Measurements from ENCODE around the gene TCF7L2.

Gene TCF7L2

GRCh38 chr10:113006656-113007342, 56.8 kb downstream of the TCF7L2 start:
- peaks cover 22% of the 10 kb centered on the region for H3K4me1 Mint-ChIP-seq
- CTCF ChIA-PET: no interaction called here
- no peak for DNase-seq
- peaks cover 88% of the 10 kb centered on the region for H3K27me3 Mint-ChIP-seq
- no peaks in the 10 kb centered on the region for H3K9me3 Mint-ChIP-seq
- H3K36me3 Mint-ChIP-seq: no peaks in the 10 kb centered on the region
- H3K27ac Mint-ChIP-seq: no peak overlapping the region
- H3K4me3 Mint-ChIP-seq: no peak overlapping the region

GRCh38 chr10:113007343-113007771, 57.3 kb downstream of the TCF7L2 start:
- Mint-ChIP-seq H3K4me3 (peak overlapping the region; percentile 11), H3K4me1 (peaks cover 22% of the 10 kb centered on the region), H3K9me3 (no peaks in the 10 kb centered on the region), H3K36me3 (no peaks in the 10 kb centered on the region), H3K27me3 (peaks cover 86% of the 10 kb centered on the region), H3K27ac (no peak overlapping the region)
- CTCF ChIA-PET: no interaction called here
- DNase-seq: peak; percentile 63

GRCh38 chr10:113007821-113008220, 57.8 kb downstream of the TCF7L2 start:
- Mint-ChIP-seq H3K9me3 (no peaks in the 10 kb centered on the region), H3K36me3 (no peaks in the 10 kb centered on the region), H3K4me3 (peak overlapping the region; percentile 24), H3K27ac (peak overlapping the region; percentile 2), H3K27me3 (peaks cover 88% of the 10 kb centered on the region), H3K4me1 (peaks cover 22% of the 10 kb centered on the region)
- CTCF ChIA-PET: no interaction called here
- peak; percentile 29 for DNase-seq

- Mint-ChIP-seq H3K4me3 (no peak overlapping the region), H3K9me3 (no peaks in the 10 kb centered on the region), H3K27me3 (peaks cover 84% of the 10 kb centered on the region), H3K27ac (no peak overlapping the region), H3K36me3 (no peaks in the 10 kb centered on the region), H3K4me1 (peaks cover 16% of the 10 kb centered on the region)
- DNase-seq: no peak
- CTCF ChIA-PET: no interaction called here
Observed at GRCh38 chr10:113011592-113012374, 61.7 kb downstream of the TCF7L2 start.

- no peak overlapping the region for H3K27ac Mint-ChIP-seq
- H3K4me1 Mint-ChIP-seq: no peaks in the 10 kb centered on the region
- H3K36me3 Mint-ChIP-seq: no peaks in the 10 kb centered on the region
- H3K27me3 Mint-ChIP-seq: peaks cover 69% of the 10 kb centered on the region
- no peaks in the 10 kb centered on the region for H3K9me3 Mint-ChIP-seq
- no peak overlapping the region for H3K4me3 Mint-ChIP-seq
- CTCF ChIA-PET: no interaction called here
- DNase-seq: no peak
Observed at GRCh38 chr10:113015201-113015600, 65.2 kb downstream of the TCF7L2 start.

GRCh38 chr10:113017376-113017775, 67.3 kb downstream of the TCF7L2 start:
- no peak for DNase-seq

GRCh38 chr10:113018034-113018433, 68.0 kb downstream of the TCF7L2 start:
- DNase-seq: no peak
- H3K36me3 Mint-ChIP-seq: no peaks in the 10 kb centered on the region
- no peaks in the 10 kb centered on the region for H3K9me3 Mint-ChIP-seq
- H3K27ac Mint-ChIP-seq: no peak overlapping the region
- peaks cover 60% of the 10 kb centered on the region for H3K27me3 Mint-ChIP-seq
- CTCF ChIA-PET: no interaction called here
- no peaks in the 10 kb centered on the region for H3K4me1 Mint-ChIP-seq
- H3K4me3 Mint-ChIP-seq: no peak overlapping the region

More at GRCh38 chr10:113017376-113017775, 67.3 kb downstream of the TCF7L2 start:
- Mint-ChIP-seq H3K27me3 (peaks cover 64% of the 10 kb centered on the region), H3K36me3 (no peaks in the 10 kb centered on the region), H3K9me3 (no peaks in the 10 kb centered on the region), H3K4me1 (no peaks in the 10 kb centered on the region), H3K27ac (no peak overlapping the region), H3K4me3 (no peak overlapping the region)
- CTCF ChIA-PET: no interaction called here

- H3K36me3 Mint-ChIP-seq: no peaks in the 10 kb centered on the region
- H3K4me3 Mint-ChIP-seq: no peak overlapping the region
- H3K9me3 Mint-ChIP-seq: no peaks in the 10 kb centered on the region
- H3K27ac Mint-ChIP-seq: no peak overlapping the region
- peaks cover 52% of the 10 kb centered on the region for H3K27me3 Mint-ChIP-seq
- DNase-seq: no peak
- CTCF ChIA-PET: no interaction called here
- no peaks in the 10 kb centered on the region for H3K4me1 Mint-ChIP-seq
Observed at GRCh38 chr10:113019096-113019495, 69.0 kb downstream of the TCF7L2 start.

GRCh38 chr10:113019692-113020474, 69.8 kb downstream of the TCF7L2 start:
- CTCF ChIA-PET: no interaction called here
- Mint-ChIP-seq H3K27me3 (peaks cover 45% of the 10 kb centered on the region), H3K4me1 (no peaks in the 10 kb centered on the region), H3K4me3 (no peak overlapping the region), H3K9me3 (no peaks in the 10 kb centered on the region), H3K36me3 (no peaks in the 10 kb centered on the region), H3K27ac (no peak overlapping the region)
- DNase-seq: no peak

GRCh38 chr10:113020475-113020753, 70.4 kb downstream of the TCF7L2 start:
- no peak for DNase-seq
- Mint-ChIP-seq H3K4me3 (no peak overlapping the region), H3K36me3 (no peaks in the 10 kb centered on the region), H3K4me1 (no peaks in the 10 kb centered on the region), H3K27ac (no peak overlapping the region), H3K9me3 (no peaks in the 10 kb centered on the region), H3K27me3 (peaks cover 47% of the 10 kb centered on the region)
- CTCF ChIA-PET: no interaction called here

GRCh38 chr10:113020838-113021237, 70.8 kb downstream of the TCF7L2 start:
- CTCF ChIA-PET: no interaction called here

GRCh38 chr10:113021268-113022040, 71.4 kb downstream of the TCF7L2 start:
- Mint-ChIP-seq H3K4me1 (no peaks in the 10 kb centered on the region), H3K27ac (no peak overlapping the region), H3K27me3 (peaks cover 47% of the 10 kb centered on the region), H3K9me3 (no peaks in the 10 kb centered on the region), H3K36me3 (no peaks in the 10 kb centered on the region), H3K4me3 (no peak overlapping the region)
- DNase-seq: no peak
- CTCF ChIA-PET: no interaction called here

More at GRCh38 chr10:113020838-113021237, 70.8 kb downstream of the TCF7L2 start:
- Mint-ChIP-seq H3K9me3 (no peaks in the 10 kb centered on the region), H3K27me3 (peaks cover 46% of the 10 kb centered on the region), H3K36me3 (no peaks in the 10 kb centered on the region), H3K4me1 (no peaks in the 10 kb centered on the region), H3K27ac (no peak overlapping the region), H3K4me3 (no peak overlapping the region)
- DNase-seq: no peak

- Mint-ChIP-seq H3K27ac (no peak overlapping the region), H3K4me3 (no peak overlapping the region), H3K4me1 (no peaks in the 10 kb centered on the region), H3K36me3 (no peaks in the 10 kb centered on the region), H3K27me3 (peaks cover 47% of the 10 kb centered on the region), H3K9me3 (no peaks in the 10 kb centered on the region)
- CTCF ChIA-PET: no interaction called here
- DNase-seq: no peak
Observed at GRCh38 chr10:113022265-113022664, 72.2 kb downstream of the TCF7L2 start.

- no peak for DNase-seq
- no peaks in the 10 kb centered on the region for H3K4me1 Mint-ChIP-seq
- H3K36me3 Mint-ChIP-seq: no peaks in the 10 kb centered on the region
- H3K9me3 Mint-ChIP-seq: no peaks in the 10 kb centered on the region
- no peak overlapping the region for H3K4me3 Mint-ChIP-seq
- H3K27ac Mint-ChIP-seq: no peak overlapping the region
- H3K27me3 Mint-ChIP-seq: peaks cover 52% of the 10 kb centered on the region
- CTCF ChIA-PET: no interaction called here
Observed at GRCh38 chr10:113023017-113023416, 73.0 kb downstream of the TCF7L2 start.
